ENCODE data around the gene TTC6. TPM values are rescaled to one million over a fixed set of nuclear protein-coding genes. Genes with fewer than 3 reads are reported as not detected.
A peak's percentile ranks its signal among the peaks of the same experiment; 100 is the strongest.
"Not testable (repeated sequence)": the region's sequence is repeated elsewhere in the genome, so short reads cannot be mapped to it uniquely, and the experiment has no call there.

TTC6 gene
- total RNA-seq = under 0.01 TPM
- polyA plus RNA-seq = 0.16 TPM
- long read RNA-seq, donor 1 = 0 reads
- long read RNA-seq, donor 2 = 0 reads
- long read RNA-seq, donor 3 = 0 reads
- long read RNA-seq, donor 4 = 0 reads
- long read RNA-seq, donor 5 = 0 reads
- long read RNA-seq, donor 6 = 0 reads
- long read RNA-seq, donor 7 = 0 reads
- long read RNA-seq, donor 8 = 0 reads
- long read RNA-seq, donor 9 = 0 reads
- long read RNA-seq, donor 10 = 0 reads

GRCh38 chr14:37594971-37595808, at the start of gene TTC6, which contains the start of gene FOXA1:
Gene TTC6, plus strand, starts transcription at chr14:37595629. Its CDS starts 26,436 bp downstream, at chr14:37622065.
Gene FOXA1, minus strand, starts transcription at chr14:37595249. Its CDS starts 277 bp downstream, at chr14:37594972.
- no peak within 1 kb of the TSS for H3K27ac ChIP-seq (ENCODE audit: low read depth in 1 of 2, low read length in 1 of 2)
- peak within 1 kb of the TSS in 1 of 2 donors; percentile 34 for H3K4me3 ChIP-seq (ENCODE audit: low read length in 2 of 2)
- H3K36me3 ChIP-seq (ENCODE audit: control insufficient read depth in 2 of 2, insufficient read depth in 2 of 2, low read length in 1 of 2) = no peaks in the 10 kb centered on the region
- WGBS = 2% methylated on average over 92 of the region's 92 CpGs
- peaks cover 89 to 97% of the 10 kb centered on the region in 2 donors for H3K27me3 ChIP-seq (ENCODE audit: control insufficient read depth in 2 of 2, insufficient read depth in 1 of 2, low read length in 1 of 2)
- DNase-seq (ENCODE audit: low read depth in 6 of 9, low spot score in 9 of 9) = peak in 1 of 9 donors; percentile 10
- H3K4me1 ChIP-seq (ENCODE audit: control insufficient read depth in 2 of 2, insufficient read depth in 2 of 2, low read length in 2 of 2) = no peaks in the 10 kb centered on the region
- H3K9me3 ChIP-seq (ENCODE audit: control insufficient read depth in 2 of 2, insufficient read depth in 1 of 2, low read length in 1 of 2) = peaks cover 10 to 12% of the 10 kb centered on the region in 2 donors

GRCh38 chr14:37546621-37547447, 48.6 kb upstream of the TTC6 start:
- H3K36me3 ChIP-seq (ENCODE audit: control insufficient read depth in 2 of 2, insufficient read depth in 2 of 2, low read length in 1 of 2) = no peaks in the 10 kb centered on the region
- DNase-seq (ENCODE audit: low read depth in 6 of 9, low spot score in 9 of 9) = no peak
- H3K27me3 ChIP-seq (ENCODE audit: control insufficient read depth in 2 of 2, insufficient read depth in 1 of 2, low read length in 1 of 2) = no peaks in the 10 kb centered on the region
- no peaks in the 10 kb centered on the region for H3K9me3 ChIP-seq (ENCODE audit: control insufficient read depth in 2 of 2, insufficient read depth in 1 of 2, low read length in 1 of 2)
- no peaks in the 10 kb centered on the region for H3K4me1 ChIP-seq (ENCODE audit: control insufficient read depth in 2 of 2, insufficient read depth in 2 of 2, low read length in 2 of 2)
- 86% methylated on average over 6 of the region's 6 CpGs for WGBS
- H3K4me3 ChIP-seq (ENCODE audit: low read length in 2 of 2) = no peak overlapping the region
- no peak overlapping the region for H3K27ac ChIP-seq (ENCODE audit: low read depth in 1 of 2, low read length in 1 of 2)

GRCh38 chr14:37550511-37550910, 44.9 kb upstream of the TTC6 start:
- WGBS = 79% methylated on average over 5 of the region's 5 CpGs
- Histone ChIP-seq H3K9me3 (ENCODE audit: control insufficient read depth in 2 of 2, insufficient read depth in 1 of 2, low read length in 1 of 2) (no peaks in the 10 kb centered on the region), H3K27ac (ENCODE audit: low read depth in 1 of 2, low read length in 1 of 2) (no peak overlapping the region), H3K4me3 (ENCODE audit: low read length in 2 of 2) (no peak overlapping the region), H3K4me1 (ENCODE audit: control insufficient read depth in 2 of 2, insufficient read depth in 2 of 2, low read length in 2 of 2) (no peaks in the 10 kb centered on the region), H3K27me3 (ENCODE audit: control insufficient read depth in 2 of 2, insufficient read depth in 1 of 2, low read length in 1 of 2) (no peaks in the 10 kb centered on the region), H3K36me3 (ENCODE audit: control insufficient read depth in 2 of 2, insufficient read depth in 2 of 2, low read length in 1 of 2) (no peaks in the 10 kb centered on the region)
- no peak for DNase-seq (ENCODE audit: low read depth in 6 of 9, low spot score in 9 of 9)

GRCh38 chr14:37551119-37551518, 44.3 kb upstream of the TTC6 start:
- WGBS = 95% methylated on average over 1 of the region's 1 CpG
- H3K4me1 ChIP-seq (ENCODE audit: control insufficient read depth in 2 of 2, insufficient read depth in 2 of 2, low read length in 2 of 2) = no peaks in the 10 kb centered on the region
- no peak for DNase-seq (ENCODE audit: low read depth in 6 of 9, low spot score in 9 of 9)
- H3K27ac ChIP-seq (ENCODE audit: low read depth in 1 of 2, low read length in 1 of 2) = no peak overlapping the region
- H3K27me3 ChIP-seq (ENCODE audit: control insufficient read depth in 2 of 2, insufficient read depth in 1 of 2, low read length in 1 of 2) = no peaks in the 10 kb centered on the region
- H3K9me3 ChIP-seq (ENCODE audit: control insufficient read depth in 2 of 2, insufficient read depth in 1 of 2, low read length in 1 of 2) = no peaks in the 10 kb centered on the region
- no peaks in the 10 kb centered on the region for H3K36me3 ChIP-seq (ENCODE audit: control insufficient read depth in 2 of 2, insufficient read depth in 2 of 2, low read length in 1 of 2)
- H3K4me3 ChIP-seq (ENCODE audit: low read length in 2 of 2) = no peak overlapping the region

GRCh38 chr14:37553935-37554550, 41.4 kb upstream of the TTC6 start:
- H3K27ac ChIP-seq (ENCODE audit: low read depth in 1 of 2, low read length in 1 of 2) = no peak overlapping the region
- H3K9me3 ChIP-seq (ENCODE audit: control insufficient read depth in 2 of 2, insufficient read depth in 1 of 2, low read length in 1 of 2) = no peaks in the 10 kb centered on the region
- no peaks in the 10 kb centered on the region for H3K27me3 ChIP-seq (ENCODE audit: control insufficient read depth in 2 of 2, insufficient read depth in 1 of 2, low read length in 1 of 2)
- no peaks in the 10 kb centered on the region for H3K4me1 ChIP-seq (ENCODE audit: control insufficient read depth in 2 of 2, insufficient read depth in 2 of 2, low read length in 2 of 2)
- H3K36me3 ChIP-seq (ENCODE audit: control insufficient read depth in 2 of 2, insufficient read depth in 2 of 2, low read length in 1 of 2) = no peaks in the 10 kb centered on the region
- no peak for DNase-seq (ENCODE audit: low read depth in 6 of 9, low spot score in 9 of 9)
- no peak overlapping the region for H3K4me3 ChIP-seq (ENCODE audit: low read length in 2 of 2)
- WGBS = 96% methylated on average over 1 of the region's 1 CpG

GRCh38 chr14:37555596-37555995, 39.8 kb upstream of the TTC6 start:
- 93% methylated on average over 27 of the region's 33 CpGs for WGBS
- not testable (repeated sequence) for H3K27me3 ChIP-seq (ENCODE audit: control insufficient read depth in 2 of 2, insufficient read depth in 1 of 2, low read length in 1 of 2); H3K9me3 ChIP-seq (ENCODE audit: control insufficient read depth in 2 of 2, insufficient read depth in 1 of 2, low read length in 1 of 2); H3K36me3 ChIP-seq (ENCODE audit: control insufficient read depth in 2 of 2, insufficient read depth in 2 of 2, low read length in 1 of 2); H3K4me1 ChIP-seq (ENCODE audit: control insufficient read depth in 2 of 2, insufficient read depth in 2 of 2, low read length in 2 of 2); H3K27ac ChIP-seq (ENCODE audit: low read depth in 1 of 2, low read length in 1 of 2); H3K4me3 ChIP-seq (ENCODE audit: low read length in 2 of 2); DNase-seq (ENCODE audit: low read depth in 6 of 9, low spot score in 9 of 9)

- 92% methylated on average over 4 of the region's 4 CpGs for WGBS
- no peak overlapping the region for H3K4me3 ChIP-seq (ENCODE audit: low read length in 2 of 2)
Measured at GRCh38 chr14:37558740-37559139, 36.7 kb upstream of the TTC6 start.

GRCh38 chr14:37559386-37559785, 36.0 kb upstream of the TTC6 start:
- no peaks in the 10 kb centered on the region for H3K36me3 ChIP-seq (ENCODE audit: control insufficient read depth in 2 of 2, insufficient read depth in 2 of 2, low read length in 1 of 2)
- H3K4me3 ChIP-seq (ENCODE audit: low read length in 2 of 2) = no peak overlapping the region
- H3K4me1 ChIP-seq (ENCODE audit: control insufficient read depth in 2 of 2, insufficient read depth in 2 of 2, low read length in 2 of 2) = no peaks in the 10 kb centered on the region
- DNase-seq (ENCODE audit: low read depth in 6 of 9, low spot score in 9 of 9) = no peak
- H3K27me3 ChIP-seq (ENCODE audit: control insufficient read depth in 2 of 2, insufficient read depth in 1 of 2, low read length in 1 of 2) = no peaks in the 10 kb centered on the region
- 87% methylated on average over 6 of the region's 6 CpGs for WGBS
- no peaks in the 10 kb centered on the region for H3K9me3 ChIP-seq (ENCODE audit: control insufficient read depth in 2 of 2, insufficient read depth in 1 of 2, low read length in 1 of 2)
- no peak overlapping the region for H3K27ac ChIP-seq (ENCODE audit: low read depth in 1 of 2, low read length in 1 of 2)

More at GRCh38 chr14:37558740-37559139, 36.7 kb upstream of the TTC6 start:
- Histone ChIP-seq H3K27ac (ENCODE audit: low read depth in 1 of 2, low read length in 1 of 2) (no peak overlapping the region), H3K9me3 (ENCODE audit: control insufficient read depth in 2 of 2, insufficient read depth in 1 of 2, low read length in 1 of 2) (no peaks in the 10 kb centered on the region), H3K36me3 (ENCODE audit: control insufficient read depth in 2 of 2, insufficient read depth in 2 of 2, low read length in 1 of 2) (no peaks in the 10 kb centered on the region), H3K4me1 (ENCODE audit: control insufficient read depth in 2 of 2, insufficient read depth in 2 of 2, low read length in 2 of 2) (no peaks in the 10 kb centered on the region), H3K27me3 (ENCODE audit: control insufficient read depth in 2 of 2, insufficient read depth in 1 of 2, low read length in 1 of 2) (no peaks in the 10 kb centered on the region)
- DNase-seq (ENCODE audit: low read depth in 6 of 9, low spot score in 9 of 9) = no peak
